Embryonic facial prominence (tissue), 1 donor: ENCODE results near the gene TENM4.

Experiments used
- DNase-seq: peaks from one replicate; pipeline ENCODE4 v3.0.0-alpha.2; 2016; ENCODE audit errors: extremely low spot score

TENM4 gene

GRCh38 chr11:79304599-79305212 is 136.1 kb downstream of the TENM4 start:
- no peak for DNase-seq

GRCh38 chr11:79296141-79296540 is 144.7 kb downstream of the TENM4 start:
- DNase-seq: no peak

GRCh38 chr11:79294845-79295731 is 145.7 kb downstream of the TENM4 start:
- DNase-seq: no peak

- no peak for DNase-seq
Observed at GRCh38 chr11:79291948-79292347, 148.9 kb downstream of the TENM4 start.

GRCh38 chr11:79290761-79291160 is 150.1 kb downstream of the TENM4 start:
- no peak for DNase-seq

GRCh38 chr11:79287952-79288351 is 152.9 kb downstream of the TENM4 start:
- no peak for DNase-seq

- no peak for DNase-seq
Observed at GRCh38 chr11:79285756-79286155, 155.1 kb downstream of the TENM4 start.

- DNase-seq: no peak
Observed at GRCh38 chr11:79276736-79277325, 164.0 kb downstream of the TENM4 start.

- DNase-seq: no peak
Observed at GRCh38 chr11:79274636-79275331, 166.0 kb downstream of the TENM4 start.

GRCh38 chr11:79273781-79274180 is 167.0 kb downstream of the TENM4 start:
- no peak for DNase-seq

- no peak for DNase-seq
Observed at GRCh38 chr11:79269611-79270307, 171.1 kb downstream of the TENM4 start.

GRCh38 chr11:79266396-79266795 is 174.4 kb downstream of the TENM4 start:
- DNase-seq: no peak

- no peak for DNase-seq
Observed at GRCh38 chr11:79265756-79266322, 175.0 kb downstream of the TENM4 start.

GRCh38 chr11:79264284-79264683 is 176.5 kb downstream of the TENM4 start:
- DNase-seq: no peak

GRCh38 chr11:79263001-79263400 is 177.8 kb downstream of the TENM4 start:
- DNase-seq: no peak

GRCh38 chr11:79262221-79262620 is 178.6 kb downstream of the TENM4 start:
- DNase-seq: no peak

GRCh38 chr11:79261684-79262083 is 179.1 kb downstream of the TENM4 start:
- DNase-seq: no peak

GRCh38 chr11:79259800-79260199 is 181.0 kb downstream of the TENM4 start:
- no peak for DNase-seq

GRCh38 chr11:79258576-79258975 is 182.3 kb downstream of the TENM4 start:
- no peak for DNase-seq

- DNase-seq: no peak
Observed at GRCh38 chr11:79255965-79256364, 184.9 kb downstream of the TENM4 start.

GRCh38 chr11:79253280-79253679 is 187.6 kb downstream of the TENM4 start:
- DNase-seq: no peak
